IPS-11a (cell line): ENCODE results near the gene DVL1.

Experiments
- H3K4me3 ChIP-seq: one replicate; pipeline ENCODE4 v1.5.1; 2013; ENCODE audit warnings: low read depth, low read length, control low read depth

DVL1 gene

DNA sequence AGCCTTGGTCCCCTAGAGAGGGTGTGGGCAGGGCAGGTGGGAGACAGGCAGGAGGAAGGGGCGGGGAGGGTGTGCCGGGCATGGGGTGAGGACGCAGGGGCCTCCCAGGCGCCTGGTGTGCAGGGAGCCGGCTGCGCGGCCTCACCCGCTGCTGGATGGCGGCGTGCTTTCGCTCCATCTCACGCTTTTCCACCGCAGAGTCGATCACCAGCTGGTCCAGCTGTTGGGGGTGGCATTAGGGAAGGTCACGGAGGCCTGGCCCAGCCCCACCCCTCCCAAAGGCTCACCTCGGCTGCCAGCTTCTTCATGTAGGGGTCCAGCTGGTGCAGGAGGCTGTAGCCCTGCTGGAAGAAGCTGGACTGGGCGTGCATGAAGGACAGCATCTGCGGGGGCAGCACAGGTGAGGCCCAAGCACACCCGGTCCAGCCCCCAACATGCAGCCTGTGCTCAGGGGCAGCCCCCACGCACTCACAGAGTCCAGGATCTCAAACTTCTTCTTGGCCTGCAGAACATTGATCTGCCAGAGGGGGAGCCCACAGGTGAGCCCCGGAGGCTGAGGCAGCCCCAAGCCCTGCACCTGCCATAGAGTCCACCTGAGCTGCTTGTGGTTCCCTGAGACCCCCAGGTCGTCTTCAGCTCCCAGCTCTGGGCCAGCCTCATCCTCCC lies 49.4 kb downstream of the DVL1 start:
- H3K4me3 ChIP-seq = no peak overlapping the region

DNA sequence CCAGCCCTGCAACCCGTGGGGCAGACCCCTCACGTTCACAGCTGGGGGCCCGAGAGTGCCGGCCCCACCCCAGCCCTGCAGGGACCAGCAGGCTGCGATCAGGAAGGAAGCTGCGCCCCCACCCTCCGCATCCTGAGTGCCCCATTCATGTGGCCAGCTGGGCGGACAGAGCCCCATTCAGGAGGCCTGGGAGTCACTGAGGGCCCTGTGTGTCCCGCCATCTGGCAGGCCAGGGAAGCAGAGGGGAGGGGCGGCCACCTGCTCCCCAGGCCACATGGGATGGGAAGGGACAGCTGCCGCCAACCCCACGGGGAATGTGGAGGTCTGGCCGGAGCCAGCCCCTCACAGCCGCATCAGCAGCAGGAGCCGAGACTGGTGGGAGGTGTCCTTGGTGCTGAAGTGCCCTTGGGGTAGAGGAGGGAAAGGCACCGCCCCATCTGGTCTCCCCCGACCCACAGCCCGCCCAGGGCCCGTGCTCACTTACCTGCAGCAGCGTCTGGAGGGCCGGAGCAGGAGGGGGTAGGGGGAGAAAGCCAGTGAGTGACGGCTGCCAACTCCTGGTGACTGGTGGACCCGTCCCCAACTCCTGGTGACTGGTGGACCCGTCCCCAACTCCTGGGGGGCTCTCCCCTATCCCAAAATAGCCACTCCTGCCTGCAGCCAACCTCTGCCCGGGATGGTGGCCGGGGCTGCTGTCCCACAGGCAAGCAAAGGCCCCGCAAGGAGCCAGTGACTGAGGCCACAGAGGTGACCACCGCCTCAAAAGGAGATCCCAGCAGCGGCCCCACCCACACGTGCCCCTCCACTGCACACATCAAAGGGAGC lies 50.1 kb downstream of the DVL1 start:
- H3K4me3 ChIP-seq = no peak overlapping the region

DNA sequence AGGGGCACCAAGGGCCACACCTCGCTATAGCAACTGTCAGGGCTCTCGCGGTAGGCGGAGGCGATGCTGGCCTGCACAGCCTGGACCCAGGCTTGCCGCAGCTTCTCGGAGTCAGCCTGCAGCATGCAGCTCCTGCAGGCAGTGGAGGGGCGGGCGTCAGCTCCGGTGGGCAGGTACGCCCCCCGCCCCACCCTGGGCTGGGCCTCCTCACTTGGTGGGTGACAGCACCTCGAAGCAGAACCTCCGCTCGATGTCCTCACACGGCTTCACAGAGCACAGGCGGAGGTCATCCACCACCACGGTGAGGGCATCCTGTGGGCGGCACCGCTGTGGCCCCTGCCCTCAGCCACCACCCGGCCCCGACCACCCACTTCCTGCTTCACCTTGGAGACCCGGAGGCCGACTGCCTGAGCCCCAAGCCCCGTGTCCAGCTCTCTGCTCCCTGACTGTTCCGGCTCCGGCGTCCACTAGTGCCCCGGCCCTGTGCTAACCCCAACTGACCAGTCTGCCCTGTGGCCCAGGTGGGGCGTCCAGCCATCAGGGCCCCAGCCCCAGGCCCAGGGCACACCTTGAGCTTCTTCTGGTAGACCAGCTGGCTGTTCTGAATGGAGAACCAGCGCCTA lies 51.3 kb downstream of the DVL1 start:
- H3K4me3 ChIP-seq = no peak overlapping the region

DNA sequence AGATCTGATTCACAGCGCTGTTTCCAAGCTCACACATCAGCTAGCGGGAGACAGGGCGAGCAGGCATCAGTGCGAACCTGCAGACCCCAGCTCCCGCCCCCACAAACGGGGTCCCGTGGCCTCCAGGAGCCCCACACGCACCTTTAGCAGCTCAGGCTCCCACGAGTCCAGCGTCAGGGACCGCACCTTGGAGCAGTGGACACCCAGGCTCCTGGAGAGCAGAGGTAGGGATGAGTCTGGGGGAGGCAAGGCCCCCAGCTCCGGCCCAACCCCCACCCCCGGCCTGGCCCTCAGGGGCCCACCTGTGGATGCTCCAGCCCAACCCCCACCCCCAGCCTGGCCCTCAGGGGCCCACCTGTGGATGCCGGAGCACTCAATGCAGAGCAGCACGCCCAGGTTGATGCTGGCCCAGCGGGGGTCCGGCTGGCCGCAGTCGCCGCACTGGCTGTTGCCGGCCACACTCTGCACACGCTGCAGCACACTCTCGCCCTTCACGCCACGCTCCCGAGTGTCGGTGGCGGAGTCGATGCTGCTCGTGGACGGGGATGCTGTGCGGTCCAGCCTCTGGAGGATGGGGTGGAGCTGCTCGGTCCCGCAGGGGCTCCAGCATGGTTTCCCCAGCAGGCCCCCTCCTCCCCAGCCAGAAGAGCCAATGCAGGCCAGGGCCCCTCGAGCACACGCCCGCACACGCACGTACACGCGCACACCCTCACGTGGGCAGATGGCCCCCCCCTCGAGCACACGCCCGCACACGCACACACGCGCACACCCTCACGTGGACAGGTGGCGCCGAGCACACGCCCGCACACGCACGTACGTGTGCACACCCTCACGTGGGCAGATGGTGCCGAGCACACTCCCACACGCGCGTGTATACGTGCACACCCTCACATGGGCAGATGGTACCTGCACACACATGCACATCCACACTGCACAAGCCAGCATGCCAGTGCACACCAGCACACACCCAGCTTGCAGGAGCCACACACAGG lies 52.9 kb downstream of the DVL1 start:
- no peak overlapping the region for H3K4me3 ChIP-seq

DNA sequence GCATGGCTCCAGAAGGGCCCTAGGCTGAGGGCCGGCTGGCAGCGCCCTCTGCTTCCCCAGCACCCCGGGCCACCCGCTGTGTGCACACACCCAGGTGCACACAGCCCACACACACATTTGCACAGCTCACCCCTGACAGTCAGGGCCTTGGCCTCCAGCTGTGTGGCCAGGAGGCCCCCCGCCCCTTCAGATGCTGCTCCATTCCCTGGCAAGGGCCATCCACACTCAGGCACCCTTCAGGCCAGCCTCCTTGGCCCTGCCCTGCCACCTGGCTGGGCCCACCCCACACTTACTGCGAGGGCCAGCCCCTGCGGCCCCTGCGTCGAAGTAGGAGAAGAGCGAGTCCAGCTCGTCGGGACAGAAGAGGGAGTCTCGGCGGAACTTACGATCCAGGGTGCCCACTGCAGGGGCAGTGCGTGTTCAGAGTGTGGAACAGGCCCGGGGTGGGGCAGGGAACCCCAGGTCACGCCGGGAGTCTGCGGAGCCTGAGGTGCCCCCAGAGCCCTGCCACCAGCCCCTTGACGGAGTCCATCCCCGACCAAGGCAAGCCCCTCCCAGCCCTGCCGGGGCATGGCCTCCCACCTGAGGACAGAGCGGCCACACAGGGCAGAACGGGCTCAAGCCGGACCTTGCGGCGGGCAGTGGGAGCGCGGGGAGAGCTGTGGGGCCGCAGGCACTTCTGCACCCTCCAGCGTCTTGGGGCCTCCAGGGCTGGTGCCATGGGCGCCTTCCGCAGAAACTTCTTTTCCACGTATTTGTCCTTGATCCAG lies 53.9 kb downstream of the DVL1 start:
- H3K4me3 ChIP-seq = no peak overlapping the region

DNA sequence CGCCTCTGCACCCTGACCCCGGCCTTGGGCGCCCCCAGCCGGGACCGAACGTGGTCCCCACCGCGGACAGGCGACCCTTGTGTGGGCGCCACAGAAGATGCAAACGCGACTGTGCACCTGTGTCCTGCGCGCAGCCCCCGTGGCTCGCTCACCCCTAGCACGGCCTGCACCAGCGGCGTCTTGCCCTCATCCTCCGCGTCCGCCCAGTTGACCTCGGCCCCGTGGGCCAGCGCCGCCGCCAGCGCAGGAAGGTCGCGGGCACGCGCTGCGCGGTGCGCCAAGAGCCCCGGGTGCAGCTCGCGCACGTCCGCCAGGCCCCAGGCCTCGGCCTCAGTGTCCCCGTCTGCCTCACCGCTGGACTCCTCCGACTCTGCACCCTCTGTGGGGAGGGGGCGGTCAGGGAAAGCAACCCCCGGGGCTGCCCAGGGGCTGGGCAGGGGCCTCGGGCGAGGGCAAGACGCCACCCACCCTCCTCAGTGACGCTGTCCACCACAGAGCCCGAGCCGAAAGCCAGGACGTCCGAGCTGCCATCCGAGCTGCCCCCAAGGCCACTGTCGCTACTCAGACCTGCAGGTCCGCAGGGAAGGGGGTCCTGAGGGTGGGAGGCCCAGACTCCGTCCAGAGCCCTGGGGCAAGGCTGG lies 54.8 kb downstream of the DVL1 start:
- no peak overlapping the region for H3K4me3 ChIP-seq

DNA sequence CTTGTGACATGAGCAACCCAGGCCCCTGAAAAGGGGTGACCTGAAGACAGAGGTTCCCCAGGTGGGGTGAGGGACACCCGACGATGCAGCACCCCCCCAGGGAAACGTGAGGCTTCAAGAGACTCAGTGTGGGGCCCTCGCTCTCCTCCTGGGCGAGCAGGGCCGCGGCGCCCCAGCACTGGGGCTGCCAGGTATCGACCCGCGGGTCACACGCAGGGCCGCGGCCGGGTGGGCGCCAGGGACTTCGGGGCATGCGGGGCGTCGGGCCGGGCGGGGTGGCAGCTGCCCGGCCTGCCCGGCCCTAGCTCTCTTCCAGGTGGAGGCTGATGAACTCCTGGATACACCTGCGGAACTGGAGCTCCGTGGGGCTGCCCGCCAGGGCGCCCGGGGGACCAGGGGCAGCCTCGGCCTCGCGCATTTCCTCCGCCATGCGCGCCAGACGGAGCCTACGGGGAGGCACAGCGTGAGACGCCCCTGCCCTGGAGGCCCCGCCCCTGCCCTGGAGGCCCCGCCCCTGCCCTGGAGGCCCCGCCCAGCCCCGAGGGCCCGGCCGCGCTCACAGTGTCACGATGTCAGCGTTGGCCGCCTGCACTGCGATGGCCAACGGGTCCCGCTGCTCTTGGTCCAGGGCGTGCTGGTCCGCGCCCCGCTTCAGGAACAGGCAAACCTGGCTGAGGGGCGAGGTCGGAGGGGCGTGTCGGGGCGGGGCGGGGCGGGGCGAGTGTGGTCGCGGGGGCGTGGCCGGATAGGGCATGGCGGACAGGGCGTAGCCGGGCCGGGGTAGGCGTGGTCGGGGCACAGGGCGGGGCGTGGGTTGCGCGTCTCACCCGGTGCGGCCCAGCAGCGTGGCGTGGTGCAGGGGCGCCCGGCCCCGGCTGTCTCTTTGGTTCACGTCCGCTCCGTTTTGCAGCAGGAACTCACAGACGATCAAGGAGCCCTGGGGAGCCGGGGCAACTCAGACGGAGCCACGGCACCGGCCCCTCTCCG lies 55.7 kb downstream of the DVL1 start:
- no peak overlapping the region for H3K4me3 ChIP-seq

DNA sequence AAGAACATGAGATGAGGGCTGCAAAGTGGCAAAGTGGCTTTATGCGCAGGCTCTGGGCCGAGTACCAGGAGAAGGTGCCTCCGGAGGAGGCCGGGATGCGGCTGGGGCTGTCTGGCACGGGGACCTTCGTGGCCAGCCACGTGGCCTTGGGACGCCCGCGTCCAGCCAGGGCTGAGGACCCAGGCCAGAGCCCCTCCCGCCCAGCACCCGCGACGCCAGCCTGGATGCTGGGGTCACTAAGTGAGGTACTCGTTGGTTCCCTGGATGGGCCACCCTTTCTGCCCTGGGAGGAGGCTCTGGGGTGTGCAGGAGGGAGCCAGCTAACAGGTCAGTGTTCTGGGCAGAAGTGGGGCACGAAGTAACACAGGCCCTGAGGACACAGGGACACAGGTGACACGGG lies 56.4 kb downstream of the DVL1 start:
- no peak overlapping the region for H3K4me3 ChIP-seq

DNA sequence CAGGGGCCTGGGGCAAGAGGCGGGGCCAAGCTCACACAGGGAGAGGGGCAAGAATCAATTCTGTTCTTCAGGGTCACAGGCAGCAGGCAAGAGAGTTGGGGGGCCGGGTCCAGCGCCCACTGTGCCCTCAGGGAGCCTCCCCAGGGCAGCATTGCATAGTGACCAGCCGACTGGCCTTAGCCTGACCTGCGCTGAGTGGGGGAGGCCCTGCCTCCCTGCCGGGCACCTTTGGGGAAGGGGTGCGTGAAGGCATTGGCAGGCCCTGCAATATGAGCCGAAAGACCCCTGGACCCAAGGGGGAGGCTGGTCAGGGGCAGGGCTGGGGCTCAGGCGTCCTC lies 56.8 kb downstream of the DVL1 start:
- H3K4me3 ChIP-seq = no peak overlapping the region

DNA sequence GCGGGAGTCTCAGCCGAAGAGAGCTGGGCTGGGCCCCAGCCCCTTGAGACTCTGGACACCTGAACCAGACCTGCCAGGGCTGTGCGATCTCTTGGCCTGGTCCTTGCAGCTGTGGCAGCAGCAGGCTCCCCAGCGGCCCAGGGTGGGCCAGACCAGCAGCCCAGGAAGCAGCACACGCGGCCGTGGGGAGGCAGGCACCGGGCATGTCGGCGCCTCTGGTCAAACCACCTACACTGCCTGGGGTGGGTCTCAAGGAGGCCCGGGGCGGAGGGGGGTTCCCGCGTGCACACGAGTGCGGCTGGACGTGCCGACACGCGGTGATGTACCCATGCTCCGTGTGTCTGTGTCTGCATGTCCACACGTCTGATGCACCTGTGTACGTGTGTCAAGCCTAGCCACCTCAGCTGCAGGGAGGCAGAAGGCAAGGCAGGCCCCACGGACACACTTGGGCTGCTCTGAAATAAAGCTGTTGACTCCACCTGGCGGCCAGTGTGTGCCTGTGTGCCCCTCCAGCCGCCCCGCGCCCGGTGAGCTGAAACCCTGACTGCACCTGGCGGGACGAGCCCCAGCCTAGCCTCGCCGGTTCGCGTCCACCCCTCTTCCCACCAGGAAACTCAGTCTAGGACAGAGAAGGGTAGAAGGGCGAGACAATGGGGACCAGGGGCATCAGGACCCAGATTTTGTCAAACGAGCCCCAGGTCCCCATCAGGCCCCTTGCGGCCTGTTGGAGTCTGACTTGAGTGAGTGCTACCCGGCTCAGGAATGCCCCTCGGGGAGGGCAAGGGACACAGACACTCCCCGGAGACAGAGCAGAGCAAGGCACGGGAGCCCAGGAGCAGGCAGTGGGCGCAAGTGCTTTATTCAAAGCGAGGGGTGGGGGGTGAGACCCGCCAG lies 57.4 kb downstream of the DVL1 start:
- no peak overlapping the region for H3K4me3 ChIP-seq

DNA sequence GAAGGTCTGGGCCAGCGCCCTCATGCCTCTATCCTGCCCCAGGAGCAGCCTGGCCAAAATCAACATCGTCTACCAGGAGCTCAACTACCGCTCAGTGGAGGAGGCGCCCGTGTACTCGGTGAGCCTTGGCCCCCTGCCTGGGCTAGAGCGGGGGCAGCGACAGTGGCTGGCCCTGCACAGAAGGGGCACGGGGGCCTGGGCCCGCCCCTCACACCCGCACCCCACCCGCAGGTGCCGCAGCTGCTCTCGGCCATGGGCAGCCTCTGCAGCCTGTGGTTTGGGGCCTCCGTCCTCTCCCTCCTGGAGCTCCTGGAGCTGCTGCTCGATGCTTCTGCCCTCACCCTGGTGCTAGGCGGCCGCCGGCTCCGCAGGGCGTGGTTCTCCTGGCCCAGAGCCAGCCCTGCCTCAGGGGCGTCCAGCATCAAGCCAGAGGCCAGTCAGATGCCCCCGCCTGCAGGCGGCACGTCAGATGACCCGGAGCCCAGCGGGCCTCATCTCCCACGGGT lies 58.1 kb downstream of the DVL1 start:
- no peak overlapping the region for H3K4me3 ChIP-seq

DNA sequence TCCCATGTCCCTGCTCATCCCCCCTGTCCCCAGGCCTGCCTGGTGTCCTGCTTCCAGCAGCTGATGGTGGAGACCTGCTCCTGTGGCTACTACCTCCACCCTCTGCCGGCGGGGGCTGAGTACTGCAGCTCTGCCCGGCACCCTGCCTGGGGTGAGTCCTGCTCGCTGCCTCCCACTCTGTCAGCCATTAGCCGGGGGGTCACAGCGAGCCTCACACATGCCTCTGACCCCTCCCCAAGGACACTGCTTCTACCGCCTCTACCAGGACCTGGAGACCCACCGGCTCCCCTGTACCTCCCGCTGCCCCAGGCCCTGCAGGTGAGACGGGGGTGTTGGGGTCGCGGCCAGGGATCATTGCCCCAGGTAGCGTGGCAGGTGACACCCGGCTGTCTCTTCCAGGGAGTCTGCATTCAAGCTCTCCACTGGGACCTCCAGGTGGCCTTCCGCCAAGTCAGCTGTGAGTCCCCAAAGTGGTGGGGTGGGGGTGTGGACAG lies 58.9 kb downstream of the DVL1 start:
- no peak overlapping the region for H3K4me3 ChIP-seq

DNA sequence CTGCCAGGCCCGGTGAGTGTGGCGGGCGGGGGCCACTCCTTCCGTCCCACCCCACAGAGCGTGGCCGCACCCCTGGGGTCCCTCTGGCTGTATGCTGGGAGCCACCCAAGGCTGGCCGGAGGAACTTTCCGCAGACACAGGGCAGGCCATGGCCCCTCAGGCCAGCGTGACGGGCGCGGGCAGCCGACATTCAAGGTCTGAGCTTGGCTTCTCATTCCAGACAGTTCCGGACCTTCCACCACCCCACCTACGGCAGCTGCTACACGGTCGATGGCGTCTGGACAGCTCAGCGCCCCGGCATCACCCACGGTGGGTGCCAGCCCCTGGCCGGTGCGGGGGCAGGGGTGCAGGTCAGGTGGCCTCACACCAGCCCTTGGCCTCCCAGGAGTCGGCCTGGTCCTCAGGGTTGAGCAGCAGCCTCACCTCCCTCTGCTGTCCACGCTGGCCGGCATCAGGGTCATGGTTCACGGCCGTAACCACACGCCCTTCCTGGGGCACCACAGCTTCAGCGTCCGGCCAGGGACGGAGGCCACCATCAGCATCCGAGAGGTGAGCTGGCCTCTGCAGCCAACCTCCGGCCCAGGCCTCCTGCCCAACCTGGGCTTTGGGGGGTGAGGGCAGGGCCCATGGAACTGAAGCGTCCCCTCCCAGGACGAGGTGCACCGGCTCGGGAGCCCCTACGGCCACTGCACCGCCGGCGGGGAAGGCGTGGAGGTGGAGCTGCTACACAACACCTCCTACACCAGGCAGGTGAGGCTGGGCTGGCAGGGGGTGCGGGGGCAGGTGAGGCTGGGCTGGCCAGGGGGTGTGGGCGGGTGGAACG lies 61.7 kb downstream of the DVL1 start:
- H3K4me3 ChIP-seq = no peak overlapping the region

DNA sequence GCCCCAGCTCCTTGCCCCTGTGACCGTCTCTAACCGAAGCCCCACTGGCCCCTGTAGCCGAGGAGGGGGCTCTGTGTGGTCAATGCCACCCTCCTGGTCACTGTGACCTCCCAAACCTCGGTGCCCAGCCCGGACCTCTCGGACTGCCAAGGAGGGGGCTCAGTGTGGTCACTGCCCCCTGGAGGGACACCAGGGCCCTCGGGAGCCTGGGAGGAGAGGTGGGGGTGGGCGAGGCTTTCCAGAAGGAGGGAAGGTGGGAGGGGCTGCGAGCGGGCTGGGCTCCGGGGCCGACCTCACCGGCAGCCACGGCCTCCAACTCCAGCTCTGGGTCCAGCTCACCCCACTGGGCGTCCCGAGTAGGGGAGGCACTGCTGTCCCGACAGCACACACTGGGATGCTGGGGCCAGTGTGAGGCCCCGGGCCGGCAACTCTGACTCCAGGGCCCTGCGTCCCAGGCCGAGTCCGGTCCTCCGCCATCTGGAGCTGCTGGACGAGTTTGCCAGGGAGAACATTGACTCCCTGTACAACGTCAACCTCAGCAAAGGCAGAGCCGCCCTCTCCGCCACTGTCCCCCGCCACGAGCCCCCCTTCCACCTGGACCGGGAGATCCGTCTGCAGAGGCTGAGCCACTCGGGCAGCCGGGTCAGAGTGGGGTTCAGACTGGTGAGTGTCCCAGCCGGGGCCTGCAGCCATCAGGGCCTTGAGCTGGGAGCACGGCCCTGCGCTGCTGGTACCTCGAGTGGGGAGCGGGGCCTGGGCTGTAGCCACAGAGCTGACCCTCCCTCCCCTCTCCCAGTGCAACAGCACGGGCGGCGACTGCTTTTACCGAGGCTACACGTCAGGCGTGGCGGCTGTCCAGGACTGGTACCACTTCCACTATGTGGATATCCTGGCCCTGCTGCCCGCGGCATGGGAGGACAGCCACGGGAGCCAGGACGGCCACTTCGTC lies 62.6 kb downstream of the DVL1 start:
- no peak overlapping the region for H3K4me3 ChIP-seq

DNA sequence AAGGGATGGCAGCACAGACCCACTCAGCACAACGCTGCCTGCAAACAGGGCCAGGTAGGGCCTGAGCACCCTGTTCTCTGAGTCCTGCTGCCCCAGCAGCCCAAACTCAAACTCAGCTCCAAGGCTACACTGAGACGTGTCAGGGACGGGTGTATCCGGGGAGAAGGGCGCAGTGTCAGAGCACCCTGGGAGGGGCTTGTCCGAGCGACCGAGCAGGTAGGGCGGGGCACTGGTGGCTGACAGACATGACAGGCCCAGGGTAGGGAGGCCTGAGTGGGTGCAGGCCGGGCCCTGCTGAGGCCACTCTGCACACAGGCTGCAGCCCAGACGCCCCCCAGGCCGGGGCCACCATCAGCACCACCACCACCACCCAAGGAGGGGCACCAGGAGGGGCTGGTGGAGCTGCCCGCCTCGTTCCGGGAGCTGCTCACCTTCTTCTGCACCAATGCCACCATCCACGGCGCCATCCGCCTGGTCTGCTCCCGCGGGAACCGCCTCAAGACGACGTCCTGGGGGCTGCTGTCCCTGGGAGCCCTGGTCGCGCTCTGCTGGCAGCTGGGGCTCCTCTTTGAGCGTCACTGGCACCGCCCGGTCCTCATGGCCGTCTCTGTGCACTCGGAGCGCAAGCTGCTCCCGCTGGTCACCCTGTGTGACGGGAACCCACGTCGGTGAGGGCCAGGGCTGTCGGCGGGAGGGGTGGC lies 63.5 kb downstream of the DVL1 start:
- no peak overlapping the region for H3K4me3 ChIP-seq
